Medulla oblongata (tissue), 1 donor: Measurements from ENCODE around the gene ZNF443.
"Not testable (repeated sequence)": the region's sequence is repeated elsewhere in the genome, so short reads cannot be mapped to it uniquely, and the experiment has no call there.

Experiments
- DNase-seq: peaks from one replicate; pipeline ENCODE4 v3.0.0-alpha.2; 2015; ENCODE audit errors: extremely low spot score

ZNF443 gene

GRCh38 chr19:12440541-12441316 lies at the start of gene ZNF443:
Gene ZNF443, minus strand, starts transcription at chr19:12441021. Its CDS starts 107 bp downstream, at chr19:12440914.
- peak; percentile 99 for DNase-seq

- DNase-seq, result not testable (repeated sequence)
Measured at GRCh38 chr19:12486265-12486783, 45.5 kb upstream of the ZNF443 start.

- DNase-seq, result no peak
Measured at GRCh38 chr19:12485571-12485970, 44.8 kb upstream of the ZNF443 start.

GRCh38 chr19:12485052-12485416 lies 44.2 kb upstream of the ZNF443 start:
- no peak for DNase-seq

- peak; percentile 97 for DNase-seq
Measured at GRCh38 chr19:12484371-12485051, 43.7 kb upstream of the ZNF443 start, which contains the start of gene ZNF709. Gene ZNF709, minus strand, starts transcription at chr19:12484816. Its CDS starts 159 bp downstream, at chr19:12484657.

- no peak for DNase-seq
Measured at GRCh38 chr19:12484011-12484370, 43.2 kb upstream of the ZNF443 start.

- DNase-seq, result no peak
Measured at GRCh38 chr19:12482509-12482886, 41.7 kb upstream of the ZNF443 start.

GRCh38 chr19:12481781-12482508 lies 41.1 kb upstream of the ZNF443 start:
- DNase-seq, result no peak

- DNase-seq, result no peak
Measured at GRCh38 chr19:12478234-12478941, 37.6 kb upstream of the ZNF443 start.

GRCh38 chr19:12467651-12468050 lies 26.8 kb upstream of the ZNF443 start:
- not testable (repeated sequence) for DNase-seq

GRCh38 chr19:12465211-12465610 lies 24.4 kb upstream of the ZNF443 start:
- no peak for DNase-seq

- DNase-seq, result no peak
Measured at GRCh38 chr19:12464769-12465168, 23.9 kb upstream of the ZNF443 start.

- not testable (repeated sequence) for DNase-seq
Measured at GRCh38 chr19:12464139-12464538, 23.3 kb upstream of the ZNF443 start.

GRCh38 chr19:12453495-12453894 lies 12.7 kb upstream of the ZNF443 start:
- no peak for DNase-seq

- DNase-seq, result no peak
Measured at GRCh38 chr19:12450844-12451243, 10.0 kb upstream of the ZNF443 start.

- no peak for DNase-seq
Measured at GRCh38 chr19:12448808-12449207, 8.0 kb upstream of the ZNF443 start.

- DNase-seq, result peak; percentile 2
Measured at GRCh38 chr19:12439686-12440540, 908 bp downstream of the ZNF443 start.

GRCh38 chr19:12430726-12431299 lies 10.0 kb downstream of the ZNF443 start:
- not testable (repeated sequence) for DNase-seq

GRCh38 chr19:12425888-12426274 lies 14.9 kb downstream of the ZNF443 start:
- no peak for DNase-seq

- no peak for DNase-seq
Measured at GRCh38 chr19:12425236-12425887, 15.5 kb downstream of the ZNF443 start.
